ENCODE results near the gene ZEB1. TPM values are rescaled to one million over a fixed set of nuclear protein-coding genes. Genes with fewer than 3 reads are reported as not detected.
"Not testable (repeated sequence)": the region's sequence is repeated elsewhere in the genome, so short reads cannot be mapped to it uniquely, and the experiment has no call there.

Gene ZEB1
- total and polyA plus RNA-seq, 3 experiments from 2014 or later = 34.7 to 38.0 (median 37.3) TPM

DNA sequence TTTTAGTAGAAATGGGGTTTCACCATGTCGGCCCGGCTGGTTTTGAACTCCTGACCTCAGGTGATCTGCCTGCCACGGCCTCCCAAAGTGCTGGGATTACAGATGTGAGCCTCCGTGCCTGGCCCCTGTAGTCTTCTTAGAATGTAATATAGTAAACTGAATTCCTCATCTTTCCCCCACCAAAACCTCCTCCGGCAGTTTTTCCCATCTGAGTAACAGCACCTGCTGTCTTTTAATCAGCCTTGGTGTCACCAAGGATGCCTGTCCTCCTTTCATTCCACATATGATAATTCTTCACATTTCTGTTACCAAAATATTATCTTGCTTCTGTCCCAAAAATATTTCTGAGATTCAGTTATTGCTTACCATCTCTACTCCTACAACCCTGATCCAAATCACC is 80.2 kb downstream of the ZEB1 start:
- DNase-seq = no peak
- no peaks in the 10 kb centered on the region for H3K4me1 ChIP-seq (ENCODE audit: insufficient read depth, low read length)
- Mint-ChIP-seq H3K36me3 (peaks cover 3 to 5% (median 4%) of the 10 kb centered on the region in 3 donors), H3K27ac (peak overlapping the region in 2 of 8 donors; percentile 2 to 42), H3K4me3 (no peak overlapping the region), H3K9me3 (no peaks in the 10 kb centered on the region), H3K4me1 (peaks cover 34 to 63% (median 54%) of the 10 kb centered on the region in 3 donors), H3K27me3 (no peaks in the 10 kb centered on the region)
- H3K4me3 ChIP-seq (ENCODE audit: low read length) = no peak overlapping the region
- no peaks in the 10 kb centered on the region for H3K27me3 ChIP-seq (ENCODE audit: insufficient read depth, low read length, poor library complexity, severe bottlenecking)
- no peaks in the 10 kb centered on the region for H3K36me3 ChIP-seq (ENCODE audit: insufficient read depth, low read length)
- ChIA-PET CTCF (no interaction called here), POLR2A (no interaction called here)
- H3K27ac ChIP-seq (ENCODE audit: low read depth, low read length) = no peak overlapping the region
- no peaks in the 10 kb centered on the region for H3K9me3 ChIP-seq (ENCODE audit: low read length)

DNA sequence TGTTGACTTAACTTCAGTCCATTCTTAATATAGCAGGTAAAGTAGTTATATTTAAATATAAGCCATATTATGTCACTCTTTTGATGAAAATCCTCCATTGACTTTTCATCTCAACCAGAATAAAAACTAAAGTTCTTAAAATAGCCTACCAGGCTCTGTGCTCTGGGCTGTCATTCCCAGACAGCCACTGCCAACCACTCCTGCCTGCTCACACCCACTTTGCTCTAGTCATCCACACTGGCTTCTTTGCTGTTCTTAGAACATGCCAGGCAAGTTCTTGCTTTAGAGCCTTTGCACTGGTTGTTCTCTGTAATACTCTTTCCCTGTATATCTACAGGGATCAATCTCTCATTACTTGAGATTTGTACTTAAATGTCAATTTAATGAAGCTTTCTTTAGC is 80.6 kb downstream of the ZEB1 start:
- Histone ChIP-seq H3K27ac (ENCODE audit: low read depth, low read length) (no peak overlapping the region), H3K9me3 (ENCODE audit: low read length) (no peaks in the 10 kb centered on the region), H3K4me1 (ENCODE audit: insufficient read depth, low read length) (no peaks in the 10 kb centered on the region), H3K4me3 (ENCODE audit: low read length) (no peak overlapping the region), H3K27me3 (ENCODE audit: insufficient read depth, low read length, poor library complexity, severe bottlenecking) (no peaks in the 10 kb centered on the region), H3K36me3 (ENCODE audit: insufficient read depth, low read length) (no peaks in the 10 kb centered on the region)
- peaks cover 3 to 5% (median 4%) of the 10 kb centered on the region in 3 donors for H3K36me3 Mint-ChIP-seq
- H3K27me3 Mint-ChIP-seq = no peaks in the 10 kb centered on the region
- H3K27ac Mint-ChIP-seq = peak overlapping the region in 3 of 8 donors; percentile 24 to 57 (median 52)
- H3K9me3 Mint-ChIP-seq = no peaks in the 10 kb centered on the region
- CTCF ChIA-PET = no interaction called here
- H3K4me3 Mint-ChIP-seq = no peak overlapping the region
- DNase-seq = no peak
- peaks cover 35 to 63% (median 56%) of the 10 kb centered on the region in 3 donors for H3K4me1 Mint-ChIP-seq
- POLR2A ChIA-PET = no interaction called here

DNA sequence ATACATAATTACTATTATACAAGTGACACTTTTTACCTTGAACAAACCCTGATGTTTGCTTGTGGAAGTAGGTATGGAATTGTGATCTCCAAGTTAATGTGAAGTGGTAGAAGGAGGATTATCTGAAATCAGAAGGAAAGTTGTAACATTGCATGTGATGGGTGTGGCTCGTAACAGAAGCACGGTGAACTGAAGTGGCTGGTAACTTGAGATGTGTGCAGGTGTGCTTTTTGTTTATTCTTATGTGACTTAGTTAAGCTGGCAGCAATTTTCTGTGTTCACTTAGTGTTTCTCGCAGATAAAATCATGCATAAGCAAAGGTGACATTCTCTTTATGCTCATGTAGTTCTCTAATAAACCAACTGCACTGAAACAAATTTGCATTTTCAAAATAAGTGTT is 82.3 kb downstream of the ZEB1 start:
- no peak overlapping the region for H3K4me3 Mint-ChIP-seq
- peak overlapping the region in 3 of 8 donors; percentile 21 to 61 (median 32) for H3K27ac Mint-ChIP-seq
- peaks cover 0 to 3% (median 0%) of the 10 kb centered on the region in 5 donors for H3K9me3 Mint-ChIP-seq
- H3K27ac ChIP-seq (ENCODE audit: low read depth, low read length) = no peak overlapping the region
- no peaks in the 10 kb centered on the region for H3K36me3 ChIP-seq (ENCODE audit: insufficient read depth, low read length)
- no peak for DNase-seq
- no peak overlapping the region for H3K4me3 ChIP-seq (ENCODE audit: low read length)
- CTCF ChIA-PET = no interaction called here
- H3K4me1 ChIP-seq (ENCODE audit: insufficient read depth, low read length) = no peaks in the 10 kb centered on the region
- POLR2A ChIA-PET = no interaction called here
- no peaks in the 10 kb centered on the region for H3K27me3 ChIP-seq (ENCODE audit: insufficient read depth, low read length, poor library complexity, severe bottlenecking)
- H3K27me3 Mint-ChIP-seq = no peaks in the 10 kb centered on the region
- no peaks in the 10 kb centered on the region for H3K9me3 ChIP-seq (ENCODE audit: low read length)
- peaks cover 9 to 12% (median 10%) of the 10 kb centered on the region in 3 donors for H3K36me3 Mint-ChIP-seq
- peaks cover 30 to 57% (median 53%) of the 10 kb centered on the region in 3 donors for H3K4me1 Mint-ChIP-seq

DNA sequence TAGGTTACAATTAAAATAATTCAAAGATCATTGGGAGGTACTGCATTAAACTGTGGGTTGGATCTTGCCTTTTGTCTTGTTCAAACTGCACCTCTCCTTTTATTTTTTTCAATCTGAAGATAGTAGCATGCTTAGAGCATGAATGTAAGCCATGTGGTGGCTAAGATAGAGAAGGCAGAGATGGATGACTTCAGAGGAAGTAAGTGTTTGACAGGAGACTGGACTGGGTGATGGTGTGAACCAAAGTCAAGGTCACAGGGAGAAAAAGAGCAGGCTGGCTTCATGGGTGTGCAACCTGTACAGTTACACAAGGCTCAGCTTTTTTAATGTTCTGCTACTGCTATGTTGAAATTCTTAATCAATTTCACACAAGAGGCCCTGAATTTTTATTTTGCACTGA is 85.6 kb downstream of the ZEB1 start:
- Mint-ChIP-seq H3K27me3 (no peaks in the 10 kb centered on the region), H3K4me1 (peaks cover 24 to 43% (median 41%) of the 10 kb centered on the region in 3 donors), H3K9me3 (peaks cover 0 to 6% (median 2%) of the 10 kb centered on the region in 5 donors), H3K27ac (peak overlapping the region in 4 of 8 donors; percentile 8 to 69 (median 16)), H3K4me3 (no peak overlapping the region), H3K36me3 (peaks cover 10 to 17% (median 16%) of the 10 kb centered on the region in 3 donors)
- Histone ChIP-seq H3K36me3 (ENCODE audit: insufficient read depth, low read length) (no peaks in the 10 kb centered on the region), H3K27ac (ENCODE audit: low read depth, low read length) (no peak overlapping the region), H3K27me3 (ENCODE audit: insufficient read depth, low read length, poor library complexity, severe bottlenecking) (no peaks in the 10 kb centered on the region), H3K4me3 (ENCODE audit: low read length) (no peak overlapping the region), H3K4me1 (ENCODE audit: insufficient read depth, low read length) (no peaks in the 10 kb centered on the region), H3K9me3 (ENCODE audit: low read length) (no peaks in the 10 kb centered on the region)
- CTCF ChIA-PET = no interaction called here
- POLR2A ChIA-PET = no interaction called here
- DNase-seq = no peak

DNA sequence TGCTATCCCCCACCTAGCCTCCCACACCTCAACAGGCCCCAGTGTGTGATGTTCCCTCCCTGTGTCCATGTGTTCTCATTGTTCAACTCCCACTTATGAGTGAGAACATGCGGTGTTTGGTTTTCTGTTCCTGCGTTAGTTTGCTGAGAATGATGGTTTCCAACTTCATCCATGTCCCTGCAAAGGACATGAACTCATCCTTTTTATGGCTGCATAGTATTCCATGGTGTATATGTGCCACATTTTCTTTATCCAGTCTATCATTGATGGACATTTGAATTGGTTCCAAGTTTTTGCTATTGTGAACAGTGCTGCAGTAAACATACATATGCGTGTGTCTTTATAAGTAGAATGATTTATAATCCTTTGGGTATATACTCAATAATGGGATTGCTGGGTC is 86.8 kb downstream of the ZEB1 start:
- H3K27me3 ChIP-seq (ENCODE audit: insufficient read depth, low read length, poor library complexity, severe bottlenecking); H3K27ac Mint-ChIP-seq; H3K36me3 ChIP-seq (ENCODE audit: insufficient read depth, low read length); H3K27me3 Mint-ChIP-seq; H3K27ac ChIP-seq (ENCODE audit: low read depth, low read length); CTCF ChIA-PET; POLR2A ChIA-PET; H3K4me3 ChIP-seq (ENCODE audit: low read length); H3K9me3 Mint-ChIP-seq; DNase-seq; H3K9me3 ChIP-seq (ENCODE audit: low read length); H3K4me1 ChIP-seq (ENCODE audit: insufficient read depth, low read length); H3K4me3 Mint-ChIP-seq: not testable (repeated sequence)
- Mint-ChIP-seq H3K36me3 (peaks cover 16 to 25% (median 20%) of the 10 kb centered on the region in 3 donors), H3K4me1 (peaks cover 29 to 48% (median 43%) of the 10 kb centered on the region in 3 donors)

DNA sequence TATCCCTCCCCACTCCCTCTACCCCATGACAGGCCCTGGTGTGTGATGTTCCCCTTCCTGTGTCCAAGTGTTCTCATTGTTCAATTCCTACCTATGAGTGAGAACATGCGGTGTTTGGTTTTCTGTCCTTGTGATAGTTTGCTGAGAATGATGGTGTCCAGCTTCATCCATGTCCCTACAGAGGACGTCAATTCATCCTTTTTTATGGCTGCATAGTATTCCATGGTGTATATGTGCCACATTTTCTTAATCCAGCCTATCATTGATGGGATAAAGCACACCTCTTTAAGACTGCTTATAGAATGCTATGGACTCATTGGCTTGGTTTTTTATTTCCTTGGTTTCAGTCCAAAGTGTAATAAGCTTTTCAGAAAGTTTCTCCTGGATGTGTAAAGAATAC is 93.4 kb downstream of the ZEB1 start:
- H3K4me3 ChIP-seq (ENCODE audit: low read length); H3K27me3 Mint-ChIP-seq; H3K36me3 ChIP-seq (ENCODE audit: insufficient read depth, low read length); POLR2A ChIA-PET; H3K4me1 ChIP-seq (ENCODE audit: insufficient read depth, low read length); H3K9me3 Mint-ChIP-seq; H3K27ac Mint-ChIP-seq; H3K27ac ChIP-seq (ENCODE audit: low read depth, low read length); H3K27me3 ChIP-seq (ENCODE audit: insufficient read depth, low read length, poor library complexity, severe bottlenecking); H3K9me3 ChIP-seq (ENCODE audit: low read length); CTCF ChIA-PET; H3K4me3 Mint-ChIP-seq; DNase-seq: not testable (repeated sequence)
- peaks cover 9 to 22% (median 15%) of the 10 kb centered on the region in 3 donors for H3K36me3 Mint-ChIP-seq
- peaks cover 46 to 61% (median 57%) of the 10 kb centered on the region in 3 donors for H3K4me1 Mint-ChIP-seq

DNA sequence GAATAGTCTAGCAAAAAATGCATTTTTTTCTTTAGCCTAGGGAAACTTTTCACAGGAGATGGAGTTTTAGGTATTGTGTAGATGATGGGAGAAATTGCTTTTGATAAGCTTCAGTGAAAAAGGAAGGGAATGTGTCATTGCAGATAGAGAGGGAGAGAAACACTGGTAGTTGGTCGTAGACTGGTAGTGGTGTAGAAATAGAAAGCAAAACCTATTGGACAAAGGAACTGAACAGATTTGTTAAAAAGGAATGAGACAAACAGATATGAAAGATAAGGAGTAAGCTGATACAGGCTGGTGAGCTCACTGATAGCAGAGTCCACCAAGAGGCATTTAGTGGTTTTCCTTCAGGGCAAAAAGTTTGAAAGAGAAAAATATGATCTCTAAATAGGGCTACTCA is 94.3 kb downstream of the ZEB1 start:
- DNase-seq = no peak
- no peaks in the 10 kb centered on the region for H3K27me3 Mint-ChIP-seq
- Histone ChIP-seq H3K27ac (ENCODE audit: low read depth, low read length) (no peak overlapping the region), H3K36me3 (ENCODE audit: insufficient read depth, low read length) (no peaks in the 10 kb centered on the region), H3K4me3 (ENCODE audit: low read length) (no peak overlapping the region), H3K27me3 (ENCODE audit: insufficient read depth, low read length, poor library complexity, severe bottlenecking) (no peaks in the 10 kb centered on the region), H3K4me1 (ENCODE audit: insufficient read depth, low read length) (no peaks in the 10 kb centered on the region), H3K9me3 (ENCODE audit: low read length) (no peaks in the 10 kb centered on the region)
- H3K4me3 Mint-ChIP-seq = peak overlapping the region in 1 of 7 donors; percentile 13
- H3K36me3 Mint-ChIP-seq = peaks cover 9 to 22% (median 14%) of the 10 kb centered on the region in 3 donors
- CTCF ChIA-PET = no interaction called here
- peaks cover 50 to 70% (median 66%) of the 10 kb centered on the region in 3 donors for H3K4me1 Mint-ChIP-seq
- POLR2A ChIA-PET = no interaction called here
- H3K27ac Mint-ChIP-seq = peak overlapping the region in 3 of 8 donors; percentile 2 to 25 (median 4)
- H3K9me3 Mint-ChIP-seq = peaks cover 0 to 8% (median 6%) of the 10 kb centered on the region in 5 donors

DNA sequence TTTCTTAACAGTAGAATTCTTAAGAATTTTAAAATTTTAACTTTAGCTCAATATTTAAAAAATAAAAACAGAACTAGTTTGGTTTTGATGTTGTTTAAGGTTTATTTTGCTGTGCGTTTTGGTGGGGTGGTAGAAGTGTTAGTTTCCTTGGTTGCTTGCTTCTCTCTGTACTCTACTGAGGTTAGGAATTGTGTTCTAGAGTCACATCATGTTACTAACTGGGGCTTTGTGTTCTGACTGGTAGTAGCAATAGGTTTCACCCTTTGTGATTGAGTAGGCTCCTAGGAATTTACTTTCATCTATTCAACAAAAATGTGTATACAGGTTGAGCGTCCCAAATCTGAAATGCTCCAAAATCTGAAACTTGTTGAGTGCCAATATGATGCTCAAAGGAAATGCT is 99.5 kb downstream of the ZEB1 start:
- Mint-ChIP-seq H3K4me1 (peaks cover 57 to 94% (median 84%) of the 10 kb centered on the region in 3 donors), H3K36me3 (peaks cover 0 to 5% (median 4%) of the 10 kb centered on the region in 3 donors), H3K27ac (no peak overlapping the region), H3K27me3 (no peaks in the 10 kb centered on the region), H3K9me3 (no peaks in the 10 kb centered on the region), H3K4me3 (no peak overlapping the region)
- Histone ChIP-seq H3K36me3 (ENCODE audit: insufficient read depth, low read length) (no peaks in the 10 kb centered on the region), H3K27ac (ENCODE audit: low read depth, low read length) (no peak overlapping the region), H3K27me3 (ENCODE audit: insufficient read depth, low read length, poor library complexity, severe bottlenecking) (no peaks in the 10 kb centered on the region), H3K4me1 (ENCODE audit: insufficient read depth, low read length) (no peaks in the 10 kb centered on the region), H3K4me3 (ENCODE audit: low read length) (no peak overlapping the region), H3K9me3 (ENCODE audit: low read length) (no peaks in the 10 kb centered on the region)
- ChIA-PET CTCF (no interaction called here), POLR2A (no interaction called here)
- DNase-seq = no peak

Measured in CD8-positive, alpha-beta memory T cell (primary cell).